ENCODE data around the gene FBXW10. TPM values are rescaled to one million over a fixed set of nuclear protein-coding genes. Genes with fewer than 3 reads are reported as not detected.
"Not testable (repeated sequence)": the region's sequence is repeated elsewhere in the genome, so short reads cannot be mapped to it uniquely, and the experiment has no call there.

Gene FBXW10
- total RNA-seq (2021; ENCODE audit: unreplicated experiment) (not detected), Bru-seq, nascent RNA (percentile 8 among the genes with signal in this experiment), BruChase-seq, experiment 1, labeled RNA remaining after a 2-hour chase (percentile 6 among the genes with signal in this experiment), BruChase-seq, experiment 2, labeled RNA remaining after a 6-hour chase (percentile 3 among the genes with signal in this experiment)
- polyA plus RNA-seq (2012; ENCODE audit: insufficient read length) = not detected
- long read RNA-seq = 0 reads

DNA sequence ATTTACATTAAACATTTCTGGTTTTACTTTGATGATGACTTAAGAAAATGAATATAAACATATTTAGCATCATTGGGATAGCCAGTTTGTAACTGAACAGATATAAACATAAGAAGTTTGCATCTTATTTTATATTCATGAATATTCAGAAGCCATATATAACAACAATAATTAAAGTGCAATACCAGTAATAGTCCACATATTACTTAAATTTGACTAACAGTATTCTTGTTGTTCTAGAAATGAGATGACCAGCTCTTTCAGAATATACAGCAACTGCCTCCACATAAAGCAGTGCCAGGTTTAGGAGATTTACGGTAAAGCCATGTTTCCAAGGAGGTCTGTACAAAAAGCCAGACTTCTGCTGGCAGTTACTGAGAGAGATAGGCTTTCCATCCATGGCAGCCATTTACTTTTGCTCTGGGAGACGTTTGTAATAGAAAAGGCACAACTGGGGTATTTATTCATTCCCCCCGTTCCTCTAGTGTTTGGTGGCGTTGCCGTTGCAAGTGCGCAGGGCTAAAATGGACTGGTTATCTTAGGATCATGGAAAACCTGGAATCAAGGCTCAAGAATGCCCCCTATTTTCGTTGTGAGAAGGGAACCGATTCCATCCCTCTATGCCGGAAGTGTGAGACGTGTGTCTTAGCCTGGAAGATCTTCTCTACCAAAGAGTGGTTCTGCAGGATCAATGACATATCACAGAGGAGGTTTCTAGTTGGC, at the start of gene FBXW10:
Gene FBXW10, plus strand, starts transcription at position 356 of the 723 bp plus-strand sequence. Its CDS starts 191 bp downstream, at position 547.
- H3K4me1 ChIP-seq (ENCODE audit: control insufficient read depth, insufficient read depth, low read length); H3K4me3 ChIP-seq (ENCODE audit: low read depth in 2 of 2, low read length in 2 of 2); DNase-seq (ENCODE audit: low read depth, low spot score); intact Hi-C loops (cut with micrococcal nuclease; ENCODE audit: unreplicated experiment); H3K9me3 ChIP-seq (ENCODE audit: control insufficient read depth, insufficient read depth, low read depth, low read length); BruUV-seq (replicated peaks); H3K27ac ChIP-seq (ENCODE audit: low read length); POLR2A ChIA-PET; CTCF ChIA-PET; H3K36me3 ChIP-seq (ENCODE audit: control insufficient read depth, insufficient read depth, low read length); in situ Hi-C loops (cut with HindIII; ENCODE audit: low pct_unique_long_range_greater_than_20kb, low sequenced_read_pairs); H3K27me3 ChIP-seq (ENCODE audit: control insufficient read depth, insufficient read depth, low read length): not testable (repeated sequence)
- peak; percentile 65; the same call in 1 of the 2 replicates for ATAC-seq

DNA sequence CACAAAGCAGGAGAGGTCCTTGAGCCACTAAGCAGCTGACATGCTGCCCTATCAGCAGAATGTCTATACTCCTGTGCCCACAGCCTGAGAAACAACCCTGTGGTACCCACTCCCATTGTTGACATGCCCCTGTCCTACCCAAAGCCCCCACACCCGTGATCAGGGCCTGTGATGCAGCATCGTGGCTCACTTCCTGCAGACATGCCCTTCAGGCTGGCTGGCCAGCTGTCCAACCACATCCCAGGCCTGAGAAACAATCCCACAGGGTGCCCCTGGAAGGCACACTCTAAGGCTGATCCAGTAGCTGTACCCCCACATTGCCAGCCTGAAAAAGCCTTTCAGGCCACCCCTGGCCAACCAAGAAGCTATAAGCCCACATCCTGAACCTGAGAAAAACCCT, 48.7 kb upstream of the FBXW10 start:
- intact Hi-C loops (cut with micrococcal nuclease; ENCODE audit: unreplicated experiment); BruUV-seq (replicated peaks); H3K27me3 ChIP-seq (ENCODE audit: control insufficient read depth, insufficient read depth, low read length); H3K4me3 ChIP-seq (ENCODE audit: low read depth in 2 of 2, low read length in 2 of 2); H3K36me3 ChIP-seq (ENCODE audit: control insufficient read depth, insufficient read depth, low read length); ATAC-seq; H3K9me3 ChIP-seq (ENCODE audit: control insufficient read depth, insufficient read depth, low read depth, low read length); DNase-seq (ENCODE audit: low read depth, low spot score); POLR2A ChIA-PET; in situ Hi-C loops (cut with HindIII; ENCODE audit: low pct_unique_long_range_greater_than_20kb, low sequenced_read_pairs); H3K27ac ChIP-seq (ENCODE audit: low read length); H3K4me1 ChIP-seq (ENCODE audit: control insufficient read depth, insufficient read depth, low read length); CTCF ChIA-PET: not testable (repeated sequence)

DNA sequence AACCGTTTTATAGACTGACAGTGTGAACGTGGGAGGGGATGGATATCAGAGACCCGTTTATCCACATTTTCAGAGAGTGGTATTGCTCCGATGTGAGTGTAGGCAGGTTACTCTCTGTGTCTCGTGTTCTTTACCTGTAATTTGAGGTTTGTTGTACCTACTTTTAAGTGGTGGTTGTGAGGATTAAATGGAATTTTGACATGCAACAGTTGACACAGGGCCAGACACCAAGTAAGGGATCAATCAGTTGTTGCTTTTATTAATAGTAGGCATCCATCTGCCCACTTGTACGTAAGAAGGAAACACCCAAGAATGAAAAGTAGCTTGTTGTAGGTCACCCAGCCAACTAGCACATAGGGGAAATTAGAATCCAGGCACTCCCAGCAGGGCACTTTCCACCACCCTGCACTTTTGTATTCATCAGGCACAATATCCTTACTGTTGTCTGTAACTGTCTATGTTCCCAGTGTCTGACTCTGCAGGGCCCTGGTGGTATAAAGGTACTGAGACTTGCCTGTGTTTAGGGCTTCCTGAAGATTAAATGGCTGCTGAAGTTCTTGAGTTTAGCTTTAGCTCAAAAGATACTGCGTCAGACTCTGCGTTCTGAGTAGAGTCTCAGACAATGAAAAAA, 45.3 kb upstream of the FBXW10 start:
- H3K27me3 ChIP-seq (ENCODE audit: control insufficient read depth, insufficient read depth, low read length); DNase-seq (ENCODE audit: low read depth, low spot score); H3K9me3 ChIP-seq (ENCODE audit: control insufficient read depth, insufficient read depth, low read depth, low read length); intact Hi-C loops (cut with micrococcal nuclease; ENCODE audit: unreplicated experiment); H3K27ac ChIP-seq (ENCODE audit: low read length); in situ Hi-C loops (cut with HindIII; ENCODE audit: low pct_unique_long_range_greater_than_20kb, low sequenced_read_pairs); H3K4me1 ChIP-seq (ENCODE audit: control insufficient read depth, insufficient read depth, low read length); POLR2A ChIA-PET; CTCF ChIA-PET; ATAC-seq; BruUV-seq (replicated peaks); H3K36me3 ChIP-seq (ENCODE audit: control insufficient read depth, insufficient read depth, low read length): not testable (repeated sequence)
- H3K4me3 ChIP-seq (ENCODE audit: low read depth in 2 of 2, low read length in 2 of 2) = peak overlapping the region; percentile 46 to 59

DNA sequence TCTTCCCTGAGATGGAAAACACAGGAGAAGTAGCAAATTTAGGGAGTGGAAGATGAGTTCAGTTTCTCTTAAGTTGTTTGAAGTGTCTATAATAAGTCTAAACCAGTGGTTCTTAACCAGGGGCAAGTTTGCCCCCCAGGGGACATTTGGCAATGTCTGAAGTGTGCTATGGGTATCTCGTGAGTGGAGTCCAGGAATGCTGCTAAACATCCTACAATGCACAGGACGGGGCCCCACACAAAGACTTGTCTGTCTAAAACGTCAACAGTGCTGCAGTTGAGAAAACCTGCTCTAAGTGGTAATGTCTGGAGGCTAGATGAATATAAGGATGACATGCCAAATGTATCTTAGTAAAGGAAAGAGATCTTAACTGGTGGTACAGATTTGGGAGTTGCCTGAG, 37.9 kb upstream of the FBXW10 start:
- ATAC-seq; H3K27me3 ChIP-seq (ENCODE audit: control insufficient read depth, insufficient read depth, low read length); H3K4me1 ChIP-seq (ENCODE audit: control insufficient read depth, insufficient read depth, low read length); H3K36me3 ChIP-seq (ENCODE audit: control insufficient read depth, insufficient read depth, low read length); POLR2A ChIA-PET; H3K27ac ChIP-seq (ENCODE audit: low read length); CTCF ChIA-PET; BruUV-seq (replicated peaks); H3K4me3 ChIP-seq (ENCODE audit: low read depth in 2 of 2, low read length in 2 of 2); in situ Hi-C loops (cut with HindIII; ENCODE audit: low pct_unique_long_range_greater_than_20kb, low sequenced_read_pairs); intact Hi-C loops (cut with micrococcal nuclease; ENCODE audit: unreplicated experiment); DNase-seq (ENCODE audit: low read depth, low spot score); H3K9me3 ChIP-seq (ENCODE audit: control insufficient read depth, insufficient read depth, low read depth, low read length): not testable (repeated sequence)

- H3K4me3 ChIP-seq (ENCODE audit: low read depth in 2 of 2, low read length in 2 of 2); POLR2A ChIA-PET; CTCF ChIA-PET; H3K27ac ChIP-seq (ENCODE audit: low read length); DNase-seq (ENCODE audit: low read depth, low spot score); H3K27me3 ChIP-seq (ENCODE audit: control insufficient read depth, insufficient read depth, low read length); H3K9me3 ChIP-seq (ENCODE audit: control insufficient read depth, insufficient read depth, low read depth, low read length); H3K36me3 ChIP-seq (ENCODE audit: control insufficient read depth, insufficient read depth, low read length); in situ Hi-C loops (cut with HindIII; ENCODE audit: low pct_unique_long_range_greater_than_20kb, low sequenced_read_pairs); BruUV-seq (replicated peaks); H3K4me1 ChIP-seq (ENCODE audit: control insufficient read depth, insufficient read depth, low read length); ATAC-seq; intact Hi-C loops (cut with micrococcal nuclease; ENCODE audit: unreplicated experiment): not testable (repeated sequence)
Measured at GRCh38 chr17:18708215-18708614, 35.6 kb upstream of the FBXW10 start.

All from Panc1 (cell line).